ENCODE measurements around the gene HSH2D. TPM values are rescaled to one million over a fixed set of nuclear protein-coding genes. Genes with fewer than 3 reads are reported as not detected.

HSH2D gene
- total RNA-seq, 4 donors from 2014 or later, result 0.52 to 0.83 (median 0.75) TPM; not detected in 1

- WGBS, result 87% methylated on average over 13 of the region's 13 CpGs
- Histone ChIP-seq H3K4me1 (no peaks in the 10 kb centered on the region), H3K27me3 (no peaks in the 10 kb centered on the region), H3K27ac (replicated peaks in 1 of 4) (no peak overlapping the region), H3K4me3 (no peak overlapping the region), H3K9me3 (no peaks in the 10 kb centered on the region), H3K36me3 (no peaks in the 10 kb centered on the region)
- intact Hi-C loops (cut with DNase I), result no loop called here
- DNase-seq (ENCODE audit: extremely low spot score), result no peak
- TF ChIP-seq EP300 (IDR thresholded peaks at IDR 0.05), result no peak
Observed at GRCh38 chr19:16164222-16164890, 20.9 kb downstream of the HSH2D start.

GRCh38 chr19:16166417-16166816 is 22.9 kb downstream of the HSH2D start:
- H3K36me3 ChIP-seq, result no peaks in the 10 kb centered on the region
- intact Hi-C loops (cut with DNase I), result no loop called here
- H3K4me1 ChIP-seq, result no peaks in the 10 kb centered on the region
- no peaks in the 10 kb centered on the region for H3K9me3 ChIP-seq
- peaks cover 0 to 5% (median 0%) of the 10 kb centered on the region in 4 donors for H3K27me3 ChIP-seq
- H3K4me3 ChIP-seq, result no peak overlapping the region
- no peak overlapping the region for H3K27ac ChIP-seq (replicated peaks in 1 of 4)
- no peak for DNase-seq (ENCODE audit: extremely low spot score)
- no peak for TF ChIP-seq POLR2AphosphoS5 (IDR thresholded peaks at IDR 0.05)
- no peak for TF ChIP-seq CTCF (IDR thresholded peaks at IDR 0.05)
- TF ChIP-seq POLR2A (IDR thresholded peaks at IDR 0.05; ENCODE audit: low read depth), result no peak
- no peak for TF ChIP-seq EP300 (IDR thresholded peaks at IDR 0.05)
- 82% methylated on average over 1 of the region's 1 CpG for WGBS

DNA sequence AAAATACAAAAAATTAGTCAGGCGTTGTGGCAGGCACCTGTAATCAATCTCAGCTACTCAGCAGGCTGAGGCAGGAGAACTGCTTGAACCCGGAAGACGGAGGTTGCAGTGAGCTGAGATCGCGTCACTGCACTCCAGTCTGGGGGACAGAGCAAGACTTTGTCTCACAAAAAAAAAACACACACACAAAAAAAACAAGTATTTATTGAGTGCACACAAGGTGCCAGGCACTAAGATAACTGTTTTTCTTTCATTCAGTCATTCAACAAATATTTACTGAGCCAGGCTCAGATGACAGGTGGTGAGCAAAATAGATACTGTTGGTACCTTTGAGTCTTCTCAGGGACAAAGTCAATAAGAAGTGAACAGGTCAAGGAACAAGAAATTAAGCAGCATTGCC is 23.6 kb downstream of the HSH2D start:
- 92% methylated on average over 5 of the region's 5 CpGs for WGBS
- Histone ChIP-seq H3K27ac (replicated peaks in 1 of 4) (no peak overlapping the region), H3K9me3 (no peaks in the 10 kb centered on the region), H3K27me3 (peaks cover 0 to 5% (median 0%) of the 10 kb centered on the region in 4 donors), H3K4me3 (no peak overlapping the region), H3K4me1 (no peaks in the 10 kb centered on the region), H3K36me3 (no peaks in the 10 kb centered on the region)
- no peak for DNase-seq (ENCODE audit: extremely low spot score)
- intact Hi-C loops (cut with DNase I), result no loop called here
- no peak for TF ChIP-seq EP300 (IDR thresholded peaks at IDR 0.05)
- TF ChIP-seq POLR2AphosphoS5 (IDR thresholded peaks at IDR 0.05), result no peak
- TF ChIP-seq CTCF (IDR thresholded peaks at IDR 0.05), result no peak
- TF ChIP-seq POLR2A (IDR thresholded peaks at IDR 0.05; ENCODE audit: low read depth), result no peak

DNA sequence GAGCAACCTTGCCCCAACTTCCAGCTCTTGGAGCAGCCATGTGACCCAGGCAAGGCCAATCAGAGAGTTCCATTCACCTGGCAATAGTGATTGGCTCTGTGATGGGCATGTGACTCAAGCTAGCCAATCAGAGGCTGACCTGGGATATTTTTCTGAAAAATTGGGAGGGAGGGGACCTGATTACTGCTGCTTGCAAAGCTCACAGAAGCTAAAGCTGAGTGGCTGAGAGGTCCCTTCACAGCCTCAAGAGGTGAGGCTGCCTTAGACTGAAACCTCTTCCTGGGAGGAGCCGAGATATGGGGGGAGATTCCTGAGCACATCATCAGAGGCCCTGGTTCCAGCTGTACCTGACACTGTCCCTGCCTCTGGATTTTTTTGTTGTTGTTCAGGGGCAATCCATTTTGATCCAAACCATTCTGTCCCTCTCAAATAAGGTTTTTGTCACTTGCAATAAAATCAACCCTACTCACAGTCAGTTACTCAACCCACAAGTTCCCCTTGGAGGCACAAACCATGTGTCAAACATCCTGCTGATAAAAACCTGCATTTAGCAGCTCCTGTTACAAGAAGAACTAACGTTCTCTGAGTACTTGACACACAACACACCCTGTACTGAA is 25.1 kb downstream of the HSH2D start:
- 45% methylated on average over 2 of the region's 2 CpGs for WGBS

More for the DNA sequence above, 25.1 kb downstream of the HSH2D start:
- TF ChIP-seq EP300 (IDR thresholded peaks at IDR 0.05) (no peak), POLR2AphosphoS5 (IDR thresholded peaks at IDR 0.05) (no peak), POLR2A (IDR thresholded peaks at IDR 0.05; ENCODE audit: low read depth) (no peak), CTCF (IDR thresholded peaks at IDR 0.05) (no peak)
- Histone ChIP-seq H3K36me3 (no peaks in the 10 kb centered on the region), H3K27me3 (peaks cover 0 to 9% (median 0%) of the 10 kb centered on the region in 4 donors), H3K9me3 (no peaks in the 10 kb centered on the region), H3K27ac (replicated peaks in 1 of 4) (no peak overlapping the region), H3K4me1 (no peaks in the 10 kb centered on the region), H3K4me3 (no peak overlapping the region)
- intact Hi-C loops (cut with DNase I), result no loop called here
- DNase-seq (ENCODE audit: extremely low spot score), result no peak
